Neural cell (in vitro differentiated cells): ENCODE measurements around the gene JAK3.

Experiments used
- EZH2 ChIP-seq: fragments of 200-600, 300-800 bp; shearing (Covaris generic), sonication (generic); IDR thresholded peaks from 2 replicates; pipeline ENCODE4 v1.6.1; 2014; ENCODE audit warnings: antibody characterized with exemption, low read length, borderline replicate concordance, mild to moderate bottlenecking; ENCODE audit not compliant: insufficient read depth, poor library complexity, severe bottlenecking
- MXI1 ChIP-seq: fragments of 450-650 bp; conservative IDR thresholded peaks from 2 replicates; pipeline ENCODE4 v1.6.1; 2014; ENCODE audit warnings: antibody characterized with exemption, mild to moderate bottlenecking; ENCODE audit not compliant: poor library complexity, severe bottlenecking
- POLR2AphosphoS5 ChIP-seq: IDR thresholded peaks from 2 replicates; pipeline ENCODE4 v1.6.1; 2012
- SMC3 ChIP-seq: fragments of 450-650 bp; conservative IDR thresholded peaks from 2 replicates; pipeline ENCODE4 v1.6.1; 2014; ENCODE audit warnings: antibody characterized with exemption, mild to moderate bottlenecking, moderate library complexity; ENCODE audit not compliant: poor library complexity
- TAF1 ChIP-seq: IDR thresholded peaks from 2 replicates; pipeline ENCODE4 v1.6.1; 2012; ENCODE audit warnings: low read depth
- TF ChIP-seq, protein P1 (sequence below): fragments of 450-650 bp; IDR thresholded peaks from 2 replicates; pipeline ENCODE4 v1.5.1; 2014; ENCODE audit warnings: antibody characterized with exemption, mild to moderate bottlenecking, moderate library complexity; ENCODE audit not compliant: poor library complexity, severe bottlenecking

DNA sequence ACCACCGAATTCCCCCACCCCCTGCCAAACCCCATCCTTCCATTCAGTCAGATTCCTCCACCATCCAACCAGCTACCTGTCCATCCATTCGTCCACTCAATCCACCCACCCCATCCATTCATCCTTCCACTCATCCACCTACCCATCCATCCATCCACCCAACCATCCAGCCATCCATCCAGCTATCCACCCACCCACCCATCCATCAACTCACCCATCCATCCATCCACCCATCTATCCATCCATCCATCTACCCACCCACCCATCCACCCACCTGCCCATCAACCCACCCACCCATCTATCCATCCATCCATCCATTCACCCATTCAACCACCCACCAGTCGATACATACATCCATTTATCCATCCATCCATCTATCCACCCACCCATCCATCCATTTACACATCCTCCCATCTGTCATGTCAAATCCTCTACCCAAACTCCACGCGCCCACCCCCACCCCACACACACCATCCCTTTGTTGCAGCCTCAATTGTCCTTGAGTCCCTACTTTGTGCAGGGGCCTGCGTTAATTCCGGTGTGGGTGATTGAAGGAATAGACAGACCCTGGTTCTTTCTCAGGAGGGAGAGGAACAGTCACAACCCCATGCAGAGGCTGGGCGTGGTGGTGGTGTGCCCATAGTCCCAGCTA is 18.7 kb upstream of the JAK3 start:
- TF ChIP-seq, protein P1, sequence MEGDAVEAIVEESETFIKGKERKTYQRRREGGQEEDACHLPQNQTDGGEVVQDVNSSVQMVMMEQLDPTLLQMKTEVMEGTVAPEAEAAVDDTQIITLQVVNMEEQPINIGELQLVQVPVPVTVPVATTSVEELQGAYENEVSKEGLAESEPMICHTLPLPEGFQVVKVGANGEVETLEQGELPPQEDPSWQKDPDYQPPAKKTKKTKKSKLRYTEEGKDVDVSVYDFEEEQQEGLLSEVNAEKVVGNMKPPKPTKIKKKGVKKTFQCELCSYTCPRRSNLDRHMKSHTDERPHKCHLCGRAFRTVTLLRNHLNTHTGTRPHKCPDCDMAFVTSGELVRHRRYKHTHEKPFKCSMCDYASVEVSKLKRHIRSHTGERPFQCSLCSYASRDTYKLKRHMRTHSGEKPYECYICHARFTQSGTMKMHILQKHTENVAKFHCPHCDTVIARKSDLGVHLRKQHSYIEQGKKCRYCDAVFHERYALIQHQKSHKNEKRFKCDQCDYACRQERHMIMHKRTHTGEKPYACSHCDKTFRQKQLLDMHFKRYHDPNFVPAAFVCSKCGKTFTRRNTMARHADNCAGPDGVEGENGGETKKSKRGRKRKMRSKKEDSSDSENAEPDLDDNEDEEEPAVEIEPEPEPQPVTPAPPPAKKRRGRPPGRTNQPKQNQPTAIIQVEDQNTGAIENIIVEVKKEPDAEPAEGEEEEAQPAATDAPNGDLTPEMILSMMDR: no peak
- TF ChIP-seq EZH2: no peak
- TF ChIP-seq TAF1: no peak
- TF ChIP-seq SMC3: no peak
- no peak for TF ChIP-seq MXI1
- TF ChIP-seq POLR2AphosphoS5: no peak
